Measurements from ENCODE around the gene CCDC12. TPM values are rescaled to one million over a fixed set of nuclear protein-coding genes. Genes with fewer than 3 reads are reported as not detected.

The CCDC12 gene
- total and polyA plus RNA-seq, 2 donors (not counting 1 experiment from before 2014, with no cell fraction given): 84.0 to 97.3 TPM

- H3K36me3 ChIP-seq (replicated peaks in 1 of 2; ENCODE audit: control extremely low read depth in 1 of 2, control insufficient read depth in 1 of 2, extremely low read depth in 1 of 2, insufficient read depth in 2 of 2, low read length in 1 of 2): no peaks in the 10 kb centered on the region
- peak overlapping the region; percentile 99 for H3K4me2 ChIP-seq (replicated peaks; ENCODE audit: low read depth, low read length, poor library complexity, severe bottlenecking)
- H3K9ac ChIP-seq (ENCODE audit: low read length): peak overlapping the region; percentile 61
- no peak overlapping the region for H3K27ac ChIP-seq (ENCODE audit: low read length in 2 of 2)
- Mint-ChIP-seq H3K4me1 (peaks cover 16% of the 10 kb centered on the region), H3K4me3 (peak overlapping the region; percentile 83), H3K27me3 (peaks cover 45% of the 10 kb centered on the region), H3K27ac (no peak overlapping the region), H3K9me3 (ENCODE audit: insufficient read depth) (no peaks in the 10 kb centered on the region)
- H4K20me1 ChIP-seq (ENCODE audit: control insufficient read depth, insufficient read depth, low read length, poor library complexity, severe bottlenecking): peaks cover 5% of the 10 kb centered on the region
- ChIA-PET POLR2A (interaction anchor here (0.7 kb wide), 2 partner anchors 50 to 94 kb away, joined by 3 to 4 read pairs; no protein-coding TSS in a partner anchor), CTCF (interaction anchor here (1.7 kb wide), 1 partner anchor 27 kb away, joined by 5 read pairs; no protein-coding TSS in a partner anchor)
- H3K4me1 ChIP-seq (ENCODE audit: control insufficient read depth in 2 of 2, insufficient read depth in 2 of 2, low read length in 2 of 2): peaks cover 19 to 24% of the 10 kb centered on the region in 2 donors
- DNase-seq (peak; percentile 50), ATAC-seq (ENCODE audit: low read depth) (no peak)
- H3K27me3 ChIP-seq (replicated peaks in 1 of 4; ENCODE audit: control extremely low read depth in 1 of 4, control insufficient read depth in 3 of 4, insufficient read depth in 4 of 4, low read length in 3 of 4): peaks cover 0 to 50% (median 22%) of the 10 kb centered on the region in 4 experiments
- H3K4me3 ChIP-seq (ENCODE audit: control extremely low read depth in 1 of 5, extremely low read depth in 1 of 5, insufficient read depth in 1 of 5, low read depth in 2 of 5, low read length in 4 of 5): peak overlapping the region in 4 of 5 experiments; percentile 32 to 65 (median 51)
- WGBS (ENCODE audit: insufficient coverage): 2% methylated on average over 54 of the region's 72 CpGs
- H3K9me3 ChIP-seq (ENCODE audit: control extremely low read depth in 1 of 3, control insufficient read depth in 2 of 3, insufficient read depth in 1 of 3, low read length in 2 of 3): no peaks in the 10 kb centered on the region
- H2AFZ ChIP-seq (ENCODE audit: insufficient read depth, low read depth, low read length, poor library complexity, severe bottlenecking): peak overlapping the region; percentile 58
- TF ChIP-seq CTCF (IDR thresholded peaks at IDR 0.05) (no peak), EZH2 (IDR thresholded peaks at IDR 0.05; ENCODE audit: borderline replicate concordance, insufficient read depth, low read depth, low read length, poor library complexity, severe bottlenecking) (peak; percentile 97)
- H3K79me2 ChIP-seq (ENCODE audit: control insufficient read depth, insufficient read depth, low read length): no peaks in the 10 kb centered on the region
- intact Hi-C loops (cut with micrococcal nuclease): no loop called here
Measured at GRCh38 chr3:46882377-46883053, 94.0 kb downstream of the CCDC12 start.

Measured in B cell (primary cell).